ENCODE data around the gene ARPC4.
A peak's percentile ranks its signal among the peaks of the same experiment; 100 is the strongest.

ARPC4 gene

DNA sequence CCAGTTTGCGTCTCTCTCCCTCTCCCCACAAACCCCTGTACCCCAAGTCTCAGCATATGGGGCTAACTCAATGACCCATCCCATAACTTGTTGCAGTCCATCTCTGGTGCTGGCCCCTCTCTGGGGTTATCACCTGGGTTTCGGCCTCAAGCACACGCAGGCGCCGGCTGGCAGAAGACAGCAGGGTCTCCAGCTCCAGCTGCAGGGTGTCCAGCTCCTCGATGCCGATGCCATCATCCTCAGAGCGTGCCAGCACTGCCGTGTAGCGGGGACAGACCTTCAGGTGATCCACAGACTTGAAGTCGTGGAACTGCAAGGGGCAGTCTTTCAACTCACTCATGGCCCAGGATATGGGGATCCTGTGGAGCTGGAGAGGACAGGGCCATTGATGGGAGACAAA is 1.8 kb upstream of the ARPC4 start:
- Histone ChIP-seq H3K27me3 (replicated peaks; ENCODE audit: control insufficient read depth, insufficient read depth, low read length, poor library complexity, severe bottlenecking) (no peaks in the 10 kb centered on the region), H3K9me3 (ENCODE audit: control insufficient read depth, low read length) (no peaks in the 10 kb centered on the region), H3K27ac (ENCODE audit: insufficient read depth, low read length, poor library complexity, severe bottlenecking) (no peak overlapping the region), H3K36me3 (ENCODE audit: control insufficient read depth, insufficient read depth, low read length) (peaks cover 25% of the 10 kb centered on the region), H3K4me3 (ENCODE audit: insufficient read depth, low read depth, low read length, poor library complexity, severe bottlenecking) (peak overlapping the region; percentile 98), H3K4me1 (ENCODE audit: control insufficient read depth, insufficient read depth, low read length, poor library complexity, severe bottlenecking) (peaks cover 28% of the 10 kb centered on the region)
- no peak for DNase-seq

DNA sequence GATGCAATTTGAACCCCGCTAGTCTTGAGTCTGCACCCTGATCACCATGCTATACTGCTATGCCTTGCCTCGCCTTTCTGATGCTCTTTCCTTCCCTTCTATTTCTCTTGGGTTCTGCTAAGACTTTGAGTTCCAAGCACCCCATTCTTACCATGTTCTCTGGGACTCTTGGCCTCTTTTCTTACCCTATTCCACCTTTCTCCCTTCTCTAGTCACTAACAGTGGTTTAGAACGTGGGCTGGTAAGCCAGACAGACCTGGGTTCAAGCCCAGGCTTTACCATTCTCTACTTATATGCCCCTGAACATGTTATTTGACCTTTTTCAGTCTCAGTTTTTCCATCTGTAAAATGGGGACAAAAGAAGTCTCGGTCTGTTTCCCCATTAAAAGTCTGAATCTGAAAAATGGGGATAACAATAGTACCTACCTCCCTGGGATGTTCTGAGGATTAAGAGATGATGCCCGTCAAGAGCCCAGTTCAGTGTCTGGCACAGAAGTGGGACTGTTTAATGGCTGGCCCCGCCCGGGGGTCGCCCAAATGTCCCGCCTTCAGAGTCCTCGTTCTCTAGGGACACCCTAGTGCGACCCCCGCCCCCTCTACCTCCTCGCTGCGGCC is 985 bp upstream of the ARPC4 start:
- no peaks in the 10 kb centered on the region for H3K9me3 ChIP-seq (ENCODE audit: control insufficient read depth, low read length)
- DNase-seq = no peak
- peak overlapping the region; percentile 97 for H3K27ac ChIP-seq (ENCODE audit: insufficient read depth, low read length, poor library complexity, severe bottlenecking)
- peaks cover 30% of the 10 kb centered on the region for H3K4me1 ChIP-seq (ENCODE audit: control insufficient read depth, insufficient read depth, low read length, poor library complexity, severe bottlenecking)
- H3K4me3 ChIP-seq (ENCODE audit: insufficient read depth, low read depth, low read length, poor library complexity, severe bottlenecking) = peak overlapping the region; percentile 98
- peaks cover 18% of the 10 kb centered on the region for H3K36me3 ChIP-seq (ENCODE audit: control insufficient read depth, insufficient read depth, low read length)
- H3K27me3 ChIP-seq (replicated peaks; ENCODE audit: control insufficient read depth, insufficient read depth, low read length, poor library complexity, severe bottlenecking) = no peaks in the 10 kb centered on the region

DNA sequence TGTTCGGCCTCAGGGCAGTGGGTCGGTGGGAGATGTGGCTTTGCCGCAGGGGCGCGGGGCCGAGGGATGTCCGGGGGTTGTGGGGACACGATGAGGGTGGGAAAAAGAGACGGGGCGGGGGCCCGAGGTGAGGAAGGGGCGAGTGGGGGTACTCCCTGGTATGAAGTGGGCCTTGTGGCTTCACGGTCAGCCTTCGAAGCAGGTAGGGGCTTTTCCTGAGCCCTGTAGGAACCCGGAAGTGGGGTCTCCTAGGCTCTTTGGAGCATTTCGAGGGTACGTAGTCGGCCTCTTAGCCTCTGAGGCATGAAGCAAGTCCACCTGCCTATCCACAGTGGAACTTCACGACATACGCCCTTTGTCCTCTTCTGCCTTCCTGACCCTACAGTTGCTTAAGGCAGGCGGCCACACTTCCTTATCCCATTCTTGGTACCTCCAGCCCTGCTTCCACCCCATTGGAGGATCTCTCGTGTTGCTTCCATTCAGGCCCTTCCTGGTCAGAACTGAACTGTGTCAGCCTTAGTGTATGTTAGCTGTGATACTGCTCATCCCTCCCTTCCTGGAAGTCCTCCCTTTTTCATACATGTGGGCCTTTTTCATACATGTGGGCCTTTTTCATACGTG is 389 bp downstream of the ARPC4 start:
- H3K36me3 ChIP-seq (ENCODE audit: control insufficient read depth, insufficient read depth, low read length) = peaks cover 31% of the 10 kb centered on the region
- DNase-seq = peak in 2 of 3 donors; percentile 11 to 30
- H3K4me1 ChIP-seq (ENCODE audit: control insufficient read depth, insufficient read depth, low read length, poor library complexity, severe bottlenecking) = peaks cover 30% of the 10 kb centered on the region

DNA sequence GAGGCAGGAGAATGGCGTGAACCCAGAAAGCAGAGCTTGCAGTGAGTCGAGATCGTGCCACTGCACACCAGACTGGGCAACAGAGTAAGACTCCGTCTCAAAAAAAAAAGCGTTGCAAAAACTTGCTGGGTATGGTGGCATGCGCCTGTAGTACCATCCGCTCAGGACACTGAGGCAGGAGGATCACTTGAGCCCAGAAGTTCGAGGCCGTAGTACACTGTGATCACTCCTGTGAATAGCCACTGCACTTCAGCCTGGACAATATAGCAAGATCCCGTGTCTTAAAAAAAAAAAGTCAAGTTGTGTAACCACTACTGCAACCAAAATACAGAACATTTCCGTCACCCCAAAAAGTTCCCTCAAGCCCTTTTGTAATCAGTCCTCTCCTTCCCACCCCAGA is 1.5 kb downstream of the ARPC4 start:
- no peaks in the 10 kb centered on the region for H3K27me3 ChIP-seq (replicated peaks; ENCODE audit: control insufficient read depth, insufficient read depth, low read length, poor library complexity, severe bottlenecking)
- peaks cover 34% of the 10 kb centered on the region for H3K36me3 ChIP-seq (ENCODE audit: control insufficient read depth, insufficient read depth, low read length)
- no peaks in the 10 kb centered on the region for H3K9me3 ChIP-seq (ENCODE audit: control insufficient read depth, low read length)
- peak overlapping the region; percentile 97 for H3K27ac ChIP-seq (ENCODE audit: insufficient read depth, low read length, poor library complexity, severe bottlenecking)
- peaks cover 30% of the 10 kb centered on the region for H3K4me1 ChIP-seq (ENCODE audit: control insufficient read depth, insufficient read depth, low read length, poor library complexity, severe bottlenecking)
- DNase-seq = no peak
- no peak overlapping the region for H3K4me3 ChIP-seq (ENCODE audit: insufficient read depth, low read depth, low read length, poor library complexity, severe bottlenecking)

More for the DNA sequence above, 389 bp downstream of the ARPC4 start:
- no peaks in the 10 kb centered on the region for H3K27me3 ChIP-seq (replicated peaks; ENCODE audit: control insufficient read depth, insufficient read depth, low read length, poor library complexity, severe bottlenecking)
- H3K9me3 ChIP-seq (ENCODE audit: control insufficient read depth, low read length) = no peaks in the 10 kb centered on the region
- H3K4me3 ChIP-seq (ENCODE audit: insufficient read depth, low read depth, low read length, poor library complexity, severe bottlenecking) = peak overlapping the region; percentile 98
- peak overlapping the region; percentile 97 for H3K27ac ChIP-seq (ENCODE audit: insufficient read depth, low read length, poor library complexity, severe bottlenecking)

DNA sequence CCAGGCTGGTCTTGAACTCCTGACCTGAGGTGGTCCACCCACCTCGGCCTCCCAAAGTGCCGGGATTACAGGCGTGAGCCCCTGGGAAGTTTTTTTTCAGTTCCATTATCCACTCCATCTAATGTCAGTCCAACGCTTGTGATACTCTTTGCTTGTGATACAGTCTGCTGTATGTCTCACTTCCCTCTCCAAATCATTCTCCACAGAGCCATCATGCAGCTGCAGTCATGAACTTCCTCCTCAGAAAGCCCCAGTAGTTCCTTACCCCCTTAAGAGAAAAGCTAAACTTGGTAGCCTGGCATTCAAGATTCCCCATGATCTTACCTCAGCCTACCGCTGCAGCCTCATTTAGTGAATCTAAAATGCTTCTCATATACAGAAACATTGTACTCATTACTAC is 2.3 kb downstream of the ARPC4 start:
- Histone ChIP-seq H3K27ac (ENCODE audit: insufficient read depth, low read length, poor library complexity, severe bottlenecking) (no peak overlapping the region), H3K4me3 (ENCODE audit: insufficient read depth, low read depth, low read length, poor library complexity, severe bottlenecking) (no peak overlapping the region), H3K36me3 (ENCODE audit: control insufficient read depth, insufficient read depth, low read length) (peaks cover 37% of the 10 kb centered on the region), H3K9me3 (ENCODE audit: control insufficient read depth, low read length) (no peaks in the 10 kb centered on the region), H3K4me1 (ENCODE audit: control insufficient read depth, insufficient read depth, low read length, poor library complexity, severe bottlenecking) (peaks cover 30% of the 10 kb centered on the region), H3K27me3 (replicated peaks; ENCODE audit: control insufficient read depth, insufficient read depth, low read length, poor library complexity, severe bottlenecking) (no peaks in the 10 kb centered on the region)
- DNase-seq = no peak

DNA sequence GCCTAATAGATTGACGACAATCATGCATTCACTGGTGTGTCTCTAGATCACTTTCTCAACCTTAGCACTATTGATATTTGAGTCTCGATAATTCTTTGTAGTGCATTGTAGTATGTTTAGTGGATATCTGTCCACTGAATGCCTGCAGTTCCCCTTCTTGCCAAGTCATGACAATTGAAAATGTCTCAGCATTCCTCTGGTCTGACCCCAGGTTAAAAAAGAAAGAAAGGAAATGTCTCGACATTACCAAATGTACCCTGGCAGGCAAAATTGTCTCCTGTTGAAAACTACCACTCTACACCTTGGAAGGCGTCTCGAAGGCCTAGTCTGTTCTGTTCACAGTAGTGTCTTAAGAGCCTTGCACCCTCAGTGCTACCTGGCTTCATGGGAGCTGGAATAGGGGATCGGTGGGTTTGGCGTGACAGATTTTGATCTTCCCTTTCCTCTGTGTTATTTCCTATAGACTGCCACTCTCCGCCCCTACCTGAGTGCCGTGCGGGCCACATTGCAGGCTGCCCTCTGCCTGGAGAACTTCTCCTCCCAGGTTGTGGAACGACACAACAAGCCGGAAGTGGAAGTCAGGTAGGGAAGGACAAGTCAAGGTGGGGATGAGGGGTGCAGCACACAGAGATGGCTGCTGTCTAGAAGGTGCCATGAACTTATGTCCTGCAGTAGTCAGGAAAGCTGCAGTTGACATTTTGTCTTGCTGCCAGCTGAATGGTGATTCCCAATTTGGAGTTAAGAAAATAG is 4.5 kb downstream of the ARPC4 start:
- Histone ChIP-seq H3K27me3 (replicated peaks; ENCODE audit: control insufficient read depth, insufficient read depth, low read length, poor library complexity, severe bottlenecking) (no peaks in the 10 kb centered on the region), H3K27ac (ENCODE audit: insufficient read depth, low read length, poor library complexity, severe bottlenecking) (no peak overlapping the region), H3K9me3 (ENCODE audit: control insufficient read depth, low read length) (no peaks in the 10 kb centered on the region), H3K36me3 (ENCODE audit: control insufficient read depth, insufficient read depth, low read length) (peaks cover 51% of the 10 kb centered on the region), H3K4me1 (ENCODE audit: control insufficient read depth, insufficient read depth, low read length, poor library complexity, severe bottlenecking) (peaks cover 16% of the 10 kb centered on the region), H3K4me3 (ENCODE audit: insufficient read depth, low read depth, low read length, poor library complexity, severe bottlenecking) (no peak overlapping the region)
- DNase-seq = no peak

DNA sequence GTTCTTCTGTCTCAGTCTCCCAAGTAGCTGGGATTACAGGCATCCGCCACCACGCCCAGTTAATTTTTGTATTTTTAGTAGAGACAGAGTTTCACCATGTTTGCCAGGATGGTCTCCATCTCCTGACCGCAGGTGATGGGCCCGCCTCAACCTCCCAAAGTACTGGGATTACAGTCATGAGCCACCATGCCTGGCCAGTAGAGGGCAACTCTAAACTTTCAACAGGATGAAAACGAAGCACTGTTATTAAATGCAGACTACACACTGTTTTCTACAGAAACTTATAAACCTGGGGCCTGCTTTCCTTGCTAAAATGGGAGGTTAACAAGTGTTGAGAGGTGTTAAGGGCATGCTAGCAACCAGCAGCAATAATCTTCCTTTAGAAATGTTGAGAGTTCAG is 7.6 kb downstream of the ARPC4 start:
- peaks cover 77% of the 10 kb centered on the region for H3K36me3 ChIP-seq (ENCODE audit: control insufficient read depth, insufficient read depth, low read length)
- DNase-seq = no peak
- no peaks in the 10 kb centered on the region for H3K27me3 ChIP-seq (replicated peaks; ENCODE audit: control insufficient read depth, insufficient read depth, low read length, poor library complexity, severe bottlenecking)
- H3K27ac ChIP-seq (ENCODE audit: insufficient read depth, low read length, poor library complexity, severe bottlenecking) = no peak overlapping the region
- peaks cover 4% of the 10 kb centered on the region for H3K4me1 ChIP-seq (ENCODE audit: control insufficient read depth, insufficient read depth, low read length, poor library complexity, severe bottlenecking)
- H3K9me3 ChIP-seq (ENCODE audit: control insufficient read depth, low read length) = no peaks in the 10 kb centered on the region
- no peak overlapping the region for H3K4me3 ChIP-seq (ENCODE audit: insufficient read depth, low read depth, low read length, poor library complexity, severe bottlenecking)

DNA sequence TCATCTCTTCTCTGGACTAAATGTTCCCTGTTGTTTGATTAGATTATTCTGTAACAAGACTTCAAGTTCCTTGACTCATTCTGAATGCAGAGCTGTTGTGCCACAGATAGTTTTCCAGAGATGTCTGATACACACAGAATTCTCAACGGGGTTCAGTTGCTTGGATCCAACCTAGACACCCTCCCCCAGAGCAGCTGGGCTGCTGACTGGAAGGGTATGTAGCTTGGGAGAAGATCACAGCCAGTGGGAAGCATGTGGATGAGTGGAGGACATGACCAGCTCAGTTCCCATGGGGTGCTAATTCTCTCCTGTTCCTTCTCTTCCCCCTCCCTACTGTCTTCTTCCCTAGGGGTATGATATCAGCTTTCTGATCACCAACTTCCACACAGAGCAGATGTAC is 10.6 kb downstream of the ARPC4 start:
- no peaks in the 10 kb centered on the region for H3K9me3 ChIP-seq (ENCODE audit: control insufficient read depth, low read length)
- H3K4me1 ChIP-seq (ENCODE audit: control insufficient read depth, insufficient read depth, low read length, poor library complexity, severe bottlenecking) = peaks cover 12% of the 10 kb centered on the region
- H3K27ac ChIP-seq (ENCODE audit: insufficient read depth, low read length, poor library complexity, severe bottlenecking) = no peak overlapping the region
- H3K36me3 ChIP-seq (ENCODE audit: control insufficient read depth, insufficient read depth, low read length) = peaks cover 76% of the 10 kb centered on the region
- H3K27me3 ChIP-seq (replicated peaks; ENCODE audit: control insufficient read depth, insufficient read depth, low read length, poor library complexity, severe bottlenecking) = no peaks in the 10 kb centered on the region
- H3K4me3 ChIP-seq (ENCODE audit: insufficient read depth, low read depth, low read length, poor library complexity, severe bottlenecking) = no peak overlapping the region
- no peak for DNase-seq

DNA sequence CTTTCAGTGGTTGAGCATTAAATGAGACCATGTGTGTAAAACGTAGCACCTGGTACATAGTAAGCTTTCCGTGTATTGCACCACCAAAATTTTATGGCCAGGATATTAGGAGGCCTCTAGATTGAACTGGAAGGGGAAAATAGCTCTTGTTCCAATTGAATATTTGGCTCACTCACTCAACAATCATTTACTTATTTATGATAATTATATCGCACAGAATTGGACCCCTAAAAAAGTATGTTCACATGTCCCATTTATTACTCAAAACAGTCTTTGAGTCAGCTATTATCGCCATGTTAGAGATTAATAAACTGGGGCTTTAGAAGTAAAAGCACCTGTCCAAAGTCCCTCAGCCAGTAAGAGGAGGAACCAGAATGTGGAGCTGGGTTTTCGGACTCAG is 12.1 kb downstream of the ARPC4 start:
- Histone ChIP-seq H3K4me3 (ENCODE audit: insufficient read depth, low read depth, low read length, poor library complexity, severe bottlenecking) (no peak overlapping the region), H3K27ac (ENCODE audit: insufficient read depth, low read length, poor library complexity, severe bottlenecking) (no peak overlapping the region), H3K27me3 (replicated peaks; ENCODE audit: control insufficient read depth, insufficient read depth, low read length, poor library complexity, severe bottlenecking) (no peaks in the 10 kb centered on the region), H3K9me3 (ENCODE audit: control insufficient read depth, low read length) (no peaks in the 10 kb centered on the region), H3K4me1 (ENCODE audit: control insufficient read depth, insufficient read depth, low read length, poor library complexity, severe bottlenecking) (peaks cover 25% of the 10 kb centered on the region), H3K36me3 (ENCODE audit: control insufficient read depth, insufficient read depth, low read length) (peaks cover 63% of the 10 kb centered on the region)
- DNase-seq = no peak

DNA sequence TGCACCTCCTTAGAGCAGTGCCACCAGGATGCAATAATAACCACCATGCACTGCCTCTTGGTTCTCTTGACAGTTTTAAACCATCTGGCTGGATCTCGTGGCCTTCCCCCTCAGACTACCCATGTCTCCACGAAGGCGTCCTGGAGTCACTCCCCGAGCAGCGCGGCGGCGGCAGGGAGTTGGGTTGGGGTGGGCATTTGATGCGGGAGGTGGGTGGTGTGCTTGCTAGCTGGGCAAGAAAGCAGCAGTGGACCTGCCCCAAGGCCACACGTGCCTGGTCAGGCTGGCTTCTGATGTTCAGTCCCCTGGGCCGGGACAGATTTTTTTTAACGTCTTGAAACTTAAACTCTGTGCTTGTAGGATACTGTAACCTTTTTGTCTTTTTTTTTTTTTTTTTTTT is 13.3 kb downstream of the ARPC4 start:
- Histone ChIP-seq H3K4me3 (ENCODE audit: insufficient read depth, low read depth, low read length, poor library complexity, severe bottlenecking) (no peak overlapping the region), H3K36me3 (ENCODE audit: control insufficient read depth, insufficient read depth, low read length) (peaks cover 54% of the 10 kb centered on the region), H3K27ac (ENCODE audit: insufficient read depth, low read length, poor library complexity, severe bottlenecking) (no peak overlapping the region), H3K27me3 (replicated peaks; ENCODE audit: control insufficient read depth, insufficient read depth, low read length, poor library complexity, severe bottlenecking) (no peaks in the 10 kb centered on the region), H3K4me1 (ENCODE audit: control insufficient read depth, insufficient read depth, low read length, poor library complexity, severe bottlenecking) (peaks cover 30% of the 10 kb centered on the region), H3K9me3 (ENCODE audit: control insufficient read depth, low read length) (no peaks in the 10 kb centered on the region)
- DNase-seq = no peak

Data from effector memory CD4-positive, alpha-beta T cell (primary cell).